ENCODE data around the gene AKAP13. TPM values are rescaled to one million over a fixed set of nuclear protein-coding genes. Genes with fewer than 3 reads are reported as not detected.
A peak's percentile ranks its signal among the peaks of the same experiment; 100 is the strongest.

AKAP13 gene
- total and polyA plus RNA-seq, 2 experiments from 2014 or later, result 53.1 to 108 TPM

DNA sequence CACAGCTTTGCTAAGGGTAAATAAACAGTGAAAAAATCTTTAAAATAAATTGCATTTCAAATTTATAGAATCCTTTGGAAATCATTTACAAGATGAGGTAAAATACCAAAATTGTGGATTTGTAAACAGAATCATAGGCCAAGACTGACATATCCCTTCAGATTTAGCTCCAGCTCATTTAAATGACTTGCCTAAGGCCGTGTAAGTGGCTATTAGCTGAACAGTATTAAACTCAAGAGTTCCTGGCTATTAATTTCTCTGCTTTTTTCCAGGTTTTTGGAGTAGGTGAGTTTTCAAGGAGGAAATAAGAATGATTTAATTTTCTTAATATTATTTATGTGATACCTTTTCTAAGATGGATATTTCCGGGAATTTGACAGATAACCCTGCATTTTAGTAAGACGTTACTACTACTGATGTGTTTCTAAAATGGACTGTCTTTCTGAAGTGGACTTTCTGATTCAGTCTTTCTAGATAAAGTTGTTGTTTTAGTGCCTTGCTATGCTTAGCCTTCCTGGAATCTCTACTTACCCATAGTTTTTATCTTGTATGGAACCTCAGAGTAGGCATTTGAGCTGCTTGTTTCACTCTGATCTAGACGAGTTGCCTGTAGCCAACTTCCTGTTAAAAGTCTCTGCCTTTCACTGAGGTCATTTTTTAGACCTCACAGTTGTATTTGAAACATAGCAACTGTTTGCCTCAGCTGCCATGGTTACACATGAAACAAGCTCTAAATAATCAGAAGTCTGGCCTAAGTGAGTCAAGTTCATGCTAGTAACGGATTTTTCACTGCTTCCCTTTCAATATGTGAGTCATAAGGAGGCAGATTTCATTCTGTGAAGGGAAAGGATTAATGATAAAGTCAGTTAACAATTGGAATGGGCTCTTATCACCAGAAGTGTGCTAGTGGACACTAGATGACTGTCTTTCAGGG lies 287.4 kb downstream of the AKAP13 start:
- Histone ChIP-seq H3K4me3 (no peak overlapping the region), H3K36me3 (peaks cover 24% of the 10 kb centered on the region), H3K4me1 (ENCODE audit: low read depth) (peaks cover 34% of the 10 kb centered on the region), H3K27ac (peak overlapping the region; percentile 96), H3K9me3 (ENCODE audit: low read depth) (no peaks in the 10 kb centered on the region), H3K27me3 (no peaks in the 10 kb centered on the region)
- TF ChIP-seq, protein P1, sequence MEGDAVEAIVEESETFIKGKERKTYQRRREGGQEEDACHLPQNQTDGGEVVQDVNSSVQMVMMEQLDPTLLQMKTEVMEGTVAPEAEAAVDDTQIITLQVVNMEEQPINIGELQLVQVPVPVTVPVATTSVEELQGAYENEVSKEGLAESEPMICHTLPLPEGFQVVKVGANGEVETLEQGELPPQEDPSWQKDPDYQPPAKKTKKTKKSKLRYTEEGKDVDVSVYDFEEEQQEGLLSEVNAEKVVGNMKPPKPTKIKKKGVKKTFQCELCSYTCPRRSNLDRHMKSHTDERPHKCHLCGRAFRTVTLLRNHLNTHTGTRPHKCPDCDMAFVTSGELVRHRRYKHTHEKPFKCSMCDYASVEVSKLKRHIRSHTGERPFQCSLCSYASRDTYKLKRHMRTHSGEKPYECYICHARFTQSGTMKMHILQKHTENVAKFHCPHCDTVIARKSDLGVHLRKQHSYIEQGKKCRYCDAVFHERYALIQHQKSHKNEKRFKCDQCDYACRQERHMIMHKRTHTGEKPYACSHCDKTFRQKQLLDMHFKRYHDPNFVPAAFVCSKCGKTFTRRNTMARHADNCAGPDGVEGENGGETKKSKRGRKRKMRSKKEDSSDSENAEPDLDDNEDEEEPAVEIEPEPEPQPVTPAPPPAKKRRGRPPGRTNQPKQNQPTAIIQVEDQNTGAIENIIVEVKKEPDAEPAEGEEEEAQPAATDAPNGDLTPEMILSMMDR (IDR thresholded peaks at IDR 0.05; ENCODE audit: low read depth, low read length), result no peak
- DNase-seq (ENCODE audit: low read depth in 1 of 2, low spot score in 1 of 2), result peak; percentile 59 to 99

DNA sequence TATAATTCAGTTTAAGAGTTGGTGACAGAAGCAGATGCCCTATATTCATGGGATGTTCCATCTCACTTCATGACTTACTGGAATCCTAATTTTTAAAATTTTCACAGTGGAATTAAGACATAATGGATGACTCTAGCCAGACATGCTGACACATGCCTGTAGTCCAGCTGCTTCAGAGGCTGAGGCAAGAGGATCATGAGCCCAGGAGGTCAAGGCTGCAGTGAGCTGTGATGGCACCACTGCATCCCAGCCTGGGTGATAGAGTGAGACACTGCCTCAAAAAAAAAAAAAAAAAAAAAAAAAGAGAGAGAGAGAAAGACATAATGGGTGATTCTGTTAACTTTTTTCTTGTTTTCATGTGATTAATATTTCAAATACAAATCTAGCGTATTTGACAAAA lies 290.8 kb downstream of the AKAP13 start:
- H3K9me3 ChIP-seq (ENCODE audit: low read depth), result no peaks in the 10 kb centered on the region
- TF ChIP-seq, protein P1 (IDR thresholded peaks at IDR 0.05; ENCODE audit: low read depth, low read length), result no peak
- peaks cover 38% of the 10 kb centered on the region for H3K4me1 ChIP-seq (ENCODE audit: low read depth)
- no peak overlapping the region for H3K27ac ChIP-seq
- H3K4me3 ChIP-seq, result no peak overlapping the region
- H3K27me3 ChIP-seq, result no peaks in the 10 kb centered on the region
- peaks cover 16% of the 10 kb centered on the region for H3K36me3 ChIP-seq
- DNase-seq (ENCODE audit: low read depth in 1 of 2, low spot score in 1 of 2), result no peak

DNA sequence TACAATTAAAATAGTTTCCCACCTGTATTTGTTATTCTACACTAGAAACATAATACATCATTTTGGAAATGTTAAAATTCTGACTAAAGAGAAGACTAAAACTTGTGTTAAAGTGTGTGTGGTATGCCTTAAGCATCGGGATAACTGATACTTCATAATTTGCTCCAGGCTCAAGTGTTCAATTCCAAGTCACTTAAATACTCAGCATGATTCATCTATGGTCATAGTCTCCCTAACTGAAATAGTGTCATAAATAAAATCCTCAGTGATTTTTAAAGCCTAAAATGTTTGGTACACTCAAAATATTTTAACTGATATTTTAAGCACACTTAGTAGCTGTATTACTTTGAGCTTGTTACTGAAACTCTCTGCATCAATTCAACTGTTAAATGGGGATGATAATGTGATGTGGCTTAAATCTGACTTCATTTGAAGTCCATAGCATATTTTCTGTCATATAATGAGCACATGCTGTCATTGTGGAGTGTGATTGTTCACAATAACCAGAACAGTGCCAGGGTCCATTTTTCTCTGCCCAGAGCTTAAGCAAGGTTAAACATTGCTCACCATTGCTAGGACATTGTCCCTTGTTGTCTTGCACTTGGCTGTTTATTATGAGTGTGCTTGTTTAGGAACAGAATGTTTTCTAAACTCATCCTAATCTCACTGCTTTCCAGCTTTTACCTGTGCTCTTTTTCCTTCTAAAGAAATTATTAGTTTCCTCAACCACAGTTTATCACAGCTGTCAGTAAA lies 292.1 kb downstream of the AKAP13 start:
- Histone ChIP-seq H3K4me3 (no peak overlapping the region), H3K27me3 (no peaks in the 10 kb centered on the region), H3K4me1 (ENCODE audit: low read depth) (peaks cover 26% of the 10 kb centered on the region), H3K9me3 (ENCODE audit: low read depth) (no peaks in the 10 kb centered on the region), H3K27ac (peak overlapping the region; percentile 20), H3K36me3 (peaks cover 22% of the 10 kb centered on the region)
- TF ChIP-seq, protein P1 (IDR thresholded peaks at IDR 0.05; ENCODE audit: low read depth, low read length), result no peak
- no peak for DNase-seq (ENCODE audit: low read depth in 1 of 2, low spot score in 1 of 2)

DNA sequence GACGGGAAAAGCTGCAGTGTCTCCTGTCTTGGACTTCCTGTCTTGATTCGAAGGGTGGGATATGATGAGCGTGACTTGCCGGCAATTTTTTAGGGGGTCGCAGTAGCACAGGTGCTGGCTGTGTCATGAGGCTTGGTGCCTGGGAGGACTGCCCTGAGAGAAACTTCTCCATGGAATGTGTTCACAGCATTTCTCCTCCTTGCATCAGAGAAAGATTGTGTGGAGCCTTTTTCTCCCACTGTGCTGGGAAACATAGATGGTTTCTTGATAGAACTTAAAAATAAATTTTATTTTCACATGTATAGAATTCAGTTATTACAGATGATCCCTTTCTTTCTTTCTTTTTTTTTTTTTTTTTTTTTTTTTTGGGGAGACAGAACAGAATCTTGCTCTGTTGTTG lies 292.9 kb downstream of the AKAP13 start:
- no peak for DNase-seq (ENCODE audit: low read depth in 1 of 2, low spot score in 1 of 2)
- Histone ChIP-seq H3K36me3 (peaks cover 22% of the 10 kb centered on the region), H3K9me3 (ENCODE audit: low read depth) (no peaks in the 10 kb centered on the region), H3K27ac (peak overlapping the region; percentile 20), H3K27me3 (no peaks in the 10 kb centered on the region), H3K4me1 (ENCODE audit: low read depth) (peaks cover 18% of the 10 kb centered on the region), H3K4me3 (no peak overlapping the region)
- TF ChIP-seq, protein P1 (IDR thresholded peaks at IDR 0.05; ENCODE audit: low read depth, low read length), result no peak

DNA sequence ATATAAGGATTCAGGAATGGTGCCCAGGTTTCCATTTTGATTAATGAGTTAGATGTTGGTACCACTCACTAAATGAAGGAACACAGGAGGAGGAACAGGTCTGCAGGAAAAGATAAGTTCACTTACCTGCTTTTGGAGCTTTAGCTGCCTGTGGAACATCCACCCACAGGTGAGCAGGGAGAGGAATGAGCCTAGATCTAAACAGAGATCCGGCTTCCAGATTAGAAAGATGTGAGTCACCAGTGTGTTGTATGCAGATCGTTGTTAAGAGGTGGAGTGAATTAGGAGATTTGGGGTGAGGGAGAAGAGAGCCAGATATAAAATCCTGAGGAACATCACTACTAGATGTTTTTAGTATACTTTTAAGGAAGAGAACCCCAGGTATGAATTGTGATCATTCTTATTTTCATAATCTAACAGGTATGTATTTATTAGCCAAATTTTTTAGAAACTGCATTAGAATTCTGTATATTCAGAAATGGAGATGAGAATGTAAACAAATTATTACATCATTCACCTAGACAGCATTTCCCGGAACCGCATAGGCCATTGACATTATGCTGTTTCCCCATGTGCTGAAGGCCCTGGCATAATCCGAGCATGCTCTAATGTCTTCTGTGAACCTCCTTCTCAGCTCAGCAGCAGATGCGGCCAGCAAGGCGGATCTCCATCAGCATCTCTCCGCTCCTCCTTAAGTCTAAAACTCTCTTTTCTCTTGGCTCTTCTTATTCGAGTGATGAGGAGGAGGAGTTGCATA lies 296.1 kb downstream of the AKAP13 start:
- Histone ChIP-seq H3K27ac (no peak overlapping the region), H3K9me3 (ENCODE audit: low read depth) (no peaks in the 10 kb centered on the region), H3K4me3 (no peak overlapping the region), H3K36me3 (peaks cover 13% of the 10 kb centered on the region), H3K4me1 (ENCODE audit: low read depth) (peaks cover 13% of the 10 kb centered on the region), H3K27me3 (no peaks in the 10 kb centered on the region)
- TF ChIP-seq, protein P1 (IDR thresholded peaks at IDR 0.05; ENCODE audit: low read depth, low read length), result no peak
- no peak for DNase-seq (ENCODE audit: low read depth in 1 of 2, low spot score in 1 of 2)
